Measurements from ENCODE around the gene LGR6.

LGR6 gene

DNA sequence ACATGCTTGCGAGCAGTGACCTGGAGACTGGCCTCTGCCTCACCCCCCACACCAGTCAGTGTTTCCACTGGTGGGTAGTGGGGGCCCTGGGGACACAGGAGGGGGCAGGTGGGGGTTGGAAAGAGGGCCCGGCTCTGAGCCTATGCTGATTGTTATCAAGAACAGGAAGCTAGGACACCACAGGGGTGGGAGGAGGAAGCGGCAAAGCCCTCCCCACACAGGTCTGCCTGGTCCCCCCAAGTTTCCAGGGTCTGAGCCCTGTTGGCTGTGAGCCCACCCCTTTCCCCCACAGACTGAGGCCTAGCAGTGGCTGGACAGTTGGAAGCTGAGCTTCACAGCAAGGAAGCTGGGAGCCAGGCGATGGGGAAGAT lies 31.6 kb upstream of the LGR6 start:
- DNase-seq (ENCODE audit: low read depth): peak; percentile 87
- TF ChIP-seq, protein P1, sequence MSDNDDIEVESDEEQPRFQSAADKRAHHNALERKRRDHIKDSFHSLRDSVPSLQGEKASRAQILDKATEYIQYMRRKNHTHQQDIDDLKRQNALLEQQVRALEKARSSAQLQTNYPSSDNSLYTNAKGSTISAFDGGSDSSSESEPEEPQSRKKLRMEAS (IDR thresholded peaks at IDR 0.05; ENCODE audit: low read depth, low read length): no peak
- TF ChIP-seq MYC (IDR thresholded peaks at IDR 0.05; ENCODE audit: low read depth, low read length): no peak; the same call in 1 of the 2 replicates
- TF ChIP-seq, protein P2, sequence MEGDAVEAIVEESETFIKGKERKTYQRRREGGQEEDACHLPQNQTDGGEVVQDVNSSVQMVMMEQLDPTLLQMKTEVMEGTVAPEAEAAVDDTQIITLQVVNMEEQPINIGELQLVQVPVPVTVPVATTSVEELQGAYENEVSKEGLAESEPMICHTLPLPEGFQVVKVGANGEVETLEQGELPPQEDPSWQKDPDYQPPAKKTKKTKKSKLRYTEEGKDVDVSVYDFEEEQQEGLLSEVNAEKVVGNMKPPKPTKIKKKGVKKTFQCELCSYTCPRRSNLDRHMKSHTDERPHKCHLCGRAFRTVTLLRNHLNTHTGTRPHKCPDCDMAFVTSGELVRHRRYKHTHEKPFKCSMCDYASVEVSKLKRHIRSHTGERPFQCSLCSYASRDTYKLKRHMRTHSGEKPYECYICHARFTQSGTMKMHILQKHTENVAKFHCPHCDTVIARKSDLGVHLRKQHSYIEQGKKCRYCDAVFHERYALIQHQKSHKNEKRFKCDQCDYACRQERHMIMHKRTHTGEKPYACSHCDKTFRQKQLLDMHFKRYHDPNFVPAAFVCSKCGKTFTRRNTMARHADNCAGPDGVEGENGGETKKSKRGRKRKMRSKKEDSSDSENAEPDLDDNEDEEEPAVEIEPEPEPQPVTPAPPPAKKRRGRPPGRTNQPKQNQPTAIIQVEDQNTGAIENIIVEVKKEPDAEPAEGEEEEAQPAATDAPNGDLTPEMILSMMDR (IDR thresholded peaks at IDR 0.05; ENCODE audit: low read depth, low read length): no peak
- peak overlapping the region; percentile 80 for H3K4me3 ChIP-seq (ENCODE audit: low read depth, low read length)

DNA sequence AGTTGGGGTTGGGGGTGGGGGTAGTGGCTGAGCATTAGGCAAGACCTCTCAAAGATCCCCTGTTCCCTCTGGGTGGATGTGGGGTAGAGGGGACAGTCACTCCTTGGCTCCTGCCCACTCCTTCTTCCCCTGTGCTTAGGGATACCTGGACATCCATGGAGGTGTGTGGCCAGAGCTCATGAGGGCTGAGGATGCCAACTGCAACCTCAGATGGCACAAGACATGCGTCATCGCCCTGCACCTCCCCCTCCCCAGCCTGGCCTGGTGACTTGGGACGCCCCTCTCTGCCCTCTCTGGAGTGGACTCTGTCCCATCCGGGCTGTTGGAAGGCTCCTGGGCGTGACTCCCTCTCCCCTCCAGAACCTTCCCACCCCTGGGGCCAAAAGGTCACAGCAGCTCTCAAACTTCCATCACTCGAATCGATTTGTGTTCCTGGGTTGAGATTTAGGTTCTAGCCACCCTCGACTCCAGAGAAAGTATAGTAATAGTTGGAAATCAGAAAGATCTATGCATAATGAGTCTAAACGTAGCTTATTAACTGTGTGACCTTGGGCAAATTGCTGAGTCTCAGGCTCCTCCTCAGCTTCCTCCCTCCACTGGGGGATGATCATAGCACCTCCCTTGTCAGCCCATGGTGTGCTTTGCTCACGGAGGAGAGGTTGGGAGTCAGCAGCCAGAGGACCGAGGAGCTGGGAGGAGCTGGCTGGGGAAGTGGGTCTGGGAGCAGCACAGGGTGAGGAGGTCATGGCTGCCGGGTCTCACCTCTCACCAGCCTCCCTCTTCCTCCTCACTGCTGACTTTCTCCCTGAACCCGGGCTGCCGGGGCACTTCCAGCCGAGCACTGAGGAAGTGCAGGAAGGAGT lies 30.9 kb upstream of the LGR6 start:
- peak overlapping the region; percentile 28 for H3K4me3 ChIP-seq (ENCODE audit: low read depth, low read length)
- DNase-seq (ENCODE audit: low read depth): peak; percentile 78
- no peak; the same call in 1 of the 2 replicates for TF ChIP-seq MYC (IDR thresholded peaks at IDR 0.05; ENCODE audit: low read depth, low read length)
- no peak for TF ChIP-seq POLR2A (IDR thresholded peaks at IDR 0.05; ENCODE audit: extremely low read depth, insufficient read length)
- TF ChIP-seq, protein P1 (IDR thresholded peaks at IDR 0.05; ENCODE audit: low read depth, low read length): no peak
- TF ChIP-seq, protein P2 (IDR thresholded peaks at IDR 0.05; ENCODE audit: low read depth, low read length): no peak

DNA sequence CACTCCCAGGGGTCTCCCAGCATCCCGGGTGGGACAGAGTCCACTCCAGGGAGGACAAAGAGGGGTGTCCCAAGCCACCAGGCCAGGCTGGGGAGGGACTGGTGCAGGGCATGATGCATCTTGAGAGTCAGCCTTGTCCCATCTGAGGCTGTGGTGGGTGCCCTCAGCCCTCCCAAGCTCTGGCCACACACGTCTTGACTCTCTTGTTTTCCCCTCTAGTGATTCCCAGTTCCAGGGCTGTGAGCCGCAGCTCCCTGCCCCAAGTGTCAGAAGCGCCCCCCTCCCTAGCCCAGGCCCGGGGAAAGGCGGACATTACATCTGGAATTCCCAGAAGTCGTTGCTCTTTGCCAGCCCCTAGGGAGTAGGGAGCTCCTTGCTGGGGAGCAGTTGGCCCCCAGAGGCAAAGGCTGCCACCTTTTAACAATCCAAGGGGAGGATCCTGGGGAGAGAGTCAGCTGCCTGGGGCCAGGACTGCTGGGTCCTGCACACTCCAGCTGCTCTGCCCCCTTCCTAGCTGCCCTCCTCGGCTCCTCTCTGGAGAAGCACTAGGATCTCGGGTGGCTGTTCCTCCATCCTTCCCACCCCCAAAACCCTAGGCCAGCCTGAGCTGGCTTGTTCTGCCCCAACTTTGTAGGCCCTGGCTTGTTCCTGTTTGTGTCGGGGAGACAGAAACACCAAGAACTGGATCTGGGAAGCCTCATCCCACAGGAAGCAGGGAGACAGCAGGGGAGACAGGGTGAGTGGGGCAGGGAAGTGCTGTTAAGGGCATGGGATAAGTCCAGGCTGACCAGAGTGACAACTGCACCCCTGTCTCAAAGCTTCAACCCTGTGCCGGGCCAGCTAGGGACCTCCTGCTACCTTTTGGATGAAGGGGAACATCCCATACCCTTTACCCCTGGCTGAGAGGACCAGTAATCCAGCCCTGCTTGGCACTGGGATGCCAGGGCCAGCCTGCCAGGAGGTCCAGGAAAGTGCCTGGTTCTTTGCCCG lies 30.0 kb upstream of the LGR6 start:
- no peak overlapping the region for H3K4me3 ChIP-seq (ENCODE audit: low read depth, low read length)
- peak; percentile 29 for DNase-seq (ENCODE audit: low read depth)
- TF ChIP-seq MYC (IDR thresholded peaks at IDR 0.05; ENCODE audit: low read depth, low read length): no peak
- no peak for TF ChIP-seq POLR2A (IDR thresholded peaks at IDR 0.05; ENCODE audit: extremely low read depth, insufficient read length)
- TF ChIP-seq, protein P1 (IDR thresholded peaks at IDR 0.05; ENCODE audit: low read depth, low read length): no peak
- TF ChIP-seq, protein P2 (IDR thresholded peaks at IDR 0.05; ENCODE audit: low read depth, low read length): no peak

DNA sequence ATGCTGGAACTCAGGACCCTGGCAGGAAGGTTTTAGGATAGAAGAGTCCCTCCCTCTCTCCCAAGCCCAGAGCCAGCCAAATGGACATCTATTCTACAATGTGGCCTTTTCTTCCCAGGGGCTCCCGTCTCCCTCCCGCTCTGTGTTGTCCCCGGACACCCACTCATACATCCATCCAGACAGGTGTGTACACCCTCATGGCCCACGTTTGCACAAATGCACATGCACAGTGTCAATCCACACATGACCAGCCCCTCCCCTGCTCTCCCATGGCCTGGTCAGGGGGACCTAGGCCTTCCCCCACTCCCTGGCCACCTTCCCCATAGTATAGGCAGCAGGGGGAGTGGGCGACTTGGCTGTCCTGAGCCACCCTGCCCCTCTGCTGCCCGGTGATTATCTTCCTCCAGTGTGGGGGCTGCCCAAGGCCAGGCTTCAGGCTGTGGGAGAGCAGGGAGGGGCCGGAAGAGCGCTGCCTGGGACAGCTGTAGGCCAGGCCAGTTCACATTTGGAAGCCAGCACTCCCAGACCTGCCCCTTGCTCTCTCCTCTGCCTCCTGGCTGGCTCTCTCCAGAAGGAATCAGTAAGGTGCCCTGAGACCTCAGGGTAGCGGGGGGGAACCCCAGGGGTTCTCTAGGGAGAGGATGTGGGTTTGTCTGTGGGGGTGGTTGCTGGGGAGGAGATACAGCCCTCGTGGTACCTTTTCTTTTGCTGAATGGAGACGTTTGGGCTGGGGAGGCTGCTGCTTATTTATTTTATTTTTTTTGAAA lies 29.1 kb upstream of the LGR6 start:
- peak; percentile 85 for DNase-seq (ENCODE audit: low read depth)
- TF ChIP-seq, protein P1 (IDR thresholded peaks at IDR 0.05; ENCODE audit: low read depth, low read length): peak; percentile 25; the same call in 1 of the 2 replicates
- peak; percentile 15 for TF ChIP-seq POLR2A (IDR thresholded peaks at IDR 0.05; ENCODE audit: extremely low read depth, insufficient read length)
- 0 out of 2 replicates have a peak, but pooled peaks have one; percentile 29 for TF ChIP-seq MYC (IDR thresholded peaks at IDR 0.05; ENCODE audit: low read depth, low read length)
- TF ChIP-seq, protein P2 (IDR thresholded peaks at IDR 0.05; ENCODE audit: low read depth, low read length): no peak
- no peak overlapping the region for H3K4me3 ChIP-seq (ENCODE audit: low read depth, low read length)

Measured in NB4 (cell line).